ENCODE measurements around the gene ZNF462.

DNA sequence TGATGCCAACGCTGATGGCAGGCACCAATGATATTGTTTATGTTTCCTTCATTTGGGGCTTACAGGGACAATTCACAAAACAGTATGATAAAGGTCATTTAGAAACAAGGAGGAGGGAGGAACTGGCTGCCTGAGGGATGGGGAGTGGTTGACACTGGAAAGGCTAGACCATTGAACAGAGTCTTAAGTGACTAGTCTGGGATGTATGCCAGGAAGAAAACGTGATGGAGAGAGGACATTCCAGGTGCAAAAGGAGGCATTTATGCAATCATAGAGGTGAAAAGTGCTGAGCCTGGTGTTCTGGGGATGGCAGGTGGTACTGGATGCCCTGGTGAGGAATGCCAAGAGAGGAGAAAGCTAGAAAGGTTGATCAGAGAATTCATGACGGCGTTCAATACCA is 153.4 kb downstream of the ZNF462 start:
- TF ChIP-seq ETV6 (CRISPR knock-in tag; IDR thresholded peaks at IDR 0.05) (no peak), CREB1 (CRISPR knock-in tag; IDR thresholded peaks at IDR 0.05) (no peak), NFYB (CRISPR knock-in tag; conservative IDR thresholded peaks at IDR 0.05; ENCODE audit: low read depth) (no peak), TCF7 (CRISPR knock-in tag; IDR thresholded peaks at IDR 0.05; ENCODE audit: low read depth) (no peak), JUN (CRISPR knock-in tag; IDR thresholded peaks at IDR 0.05) (no peak), NR1H2 (CRISPR knock-in tag; IDR thresholded peaks at IDR 0.05) (no peak)
- TF ChIP-seq, protein P1, sequence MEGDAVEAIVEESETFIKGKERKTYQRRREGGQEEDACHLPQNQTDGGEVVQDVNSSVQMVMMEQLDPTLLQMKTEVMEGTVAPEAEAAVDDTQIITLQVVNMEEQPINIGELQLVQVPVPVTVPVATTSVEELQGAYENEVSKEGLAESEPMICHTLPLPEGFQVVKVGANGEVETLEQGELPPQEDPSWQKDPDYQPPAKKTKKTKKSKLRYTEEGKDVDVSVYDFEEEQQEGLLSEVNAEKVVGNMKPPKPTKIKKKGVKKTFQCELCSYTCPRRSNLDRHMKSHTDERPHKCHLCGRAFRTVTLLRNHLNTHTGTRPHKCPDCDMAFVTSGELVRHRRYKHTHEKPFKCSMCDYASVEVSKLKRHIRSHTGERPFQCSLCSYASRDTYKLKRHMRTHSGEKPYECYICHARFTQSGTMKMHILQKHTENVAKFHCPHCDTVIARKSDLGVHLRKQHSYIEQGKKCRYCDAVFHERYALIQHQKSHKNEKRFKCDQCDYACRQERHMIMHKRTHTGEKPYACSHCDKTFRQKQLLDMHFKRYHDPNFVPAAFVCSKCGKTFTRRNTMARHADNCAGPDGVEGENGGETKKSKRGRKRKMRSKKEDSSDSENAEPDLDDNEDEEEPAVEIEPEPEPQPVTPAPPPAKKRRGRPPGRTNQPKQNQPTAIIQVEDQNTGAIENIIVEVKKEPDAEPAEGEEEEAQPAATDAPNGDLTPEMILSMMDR (IDR thresholded peaks at IDR 0.05): no peak
- TF ChIP-seq, protein P2, sequence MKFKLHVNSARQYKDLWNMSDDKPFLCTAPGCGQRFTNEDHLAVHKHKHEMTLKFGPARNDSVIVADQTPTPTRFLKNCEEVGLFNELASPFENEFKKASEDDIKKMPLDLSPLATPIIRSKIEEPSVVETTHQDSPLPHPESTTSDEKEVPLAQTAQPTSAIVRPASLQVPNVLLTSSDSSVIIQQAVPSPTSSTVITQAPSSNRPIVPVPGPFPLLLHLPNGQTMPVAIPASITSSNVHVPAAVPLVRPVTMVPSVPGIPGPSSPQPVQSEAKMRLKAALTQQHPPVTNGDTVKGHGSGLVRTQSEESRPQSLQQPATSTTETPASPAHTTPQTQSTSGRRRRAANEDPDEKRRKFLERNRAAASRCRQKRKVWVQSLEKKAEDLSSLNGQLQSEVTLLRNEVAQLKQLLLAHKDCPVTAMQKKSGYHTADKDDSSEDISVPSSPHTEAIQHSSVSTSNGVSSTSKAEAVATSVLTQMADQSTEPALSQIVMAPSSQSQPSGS (CRISPR knock-in tag; IDR thresholded peaks at IDR 0.05; ENCODE audit: borderline replicate concordance, low read depth): no peak
